ENCODE results near the gene LYZL4. TPM values are rescaled to one million over a fixed set of nuclear protein-coding genes. Genes with fewer than 3 reads are reported as not detected.

Gene LYZL4
- total RNA-seq, 1 experiment from 2014 or later, result not detected

GRCh38 chr3:42397644-42398043, 12.8 kb downstream of the LYZL4 start:
- Histone ChIP-seq H3K36me3 (ENCODE audit: control insufficient read depth in 1 of 2, insufficient read depth in 2 of 2, low read length in 2 of 2) (no peaks in the 10 kb centered on the region), H3K27ac (ENCODE audit: low read depth, low read length) (no peak overlapping the region), H2AFZ (ENCODE audit: low read depth, low read length, poor library complexity, severe bottlenecking) (no peak overlapping the region), H3K4me2 (ENCODE audit: low read length) (no peak overlapping the region), H3K9me2 (ENCODE audit: insufficient read depth) (no peaks in the 10 kb centered on the region), H3K9ac (ENCODE audit: low read length) (no peak overlapping the region), H3K27me3 (ENCODE audit: insufficient read depth, low read length) (no peaks in the 10 kb centered on the region), H3K4me1 (ENCODE audit: control insufficient read depth in 1 of 2, insufficient read depth in 2 of 2, low read length in 2 of 2) (no peaks in the 10 kb centered on the region), H4K20me1 (ENCODE audit: insufficient read depth) (no peaks in the 10 kb centered on the region; the same call in 1 of the 2 replicates), H3K4me3 (replicated peaks in 1 of 2; ENCODE audit: low read depth in 1 of 2, low read length in 2 of 2) (no peak overlapping the region), H3K79me2 (ENCODE audit: insufficient read depth, low read length) (no peaks in the 10 kb centered on the region), H3K9me3 (ENCODE audit: control insufficient read depth in 1 of 2, insufficient read depth in 1 of 2, low read depth in 1 of 2, low read length in 2 of 2) (no peaks in the 10 kb centered on the region)
- CTCF ChIA-PET, result no interaction called here
- DNase-seq (ENCODE audit: low read depth, low spot score), result no peak
- TF ChIP-seq POLR2AphosphoS5 (IDR thresholded peaks at IDR 0.05; ENCODE audit: low read depth, low read length) (no peak), SRF (IDR thresholded peaks at IDR 0.05; ENCODE audit: low read depth) (no peak), ZNF274 (IDR thresholded peaks at IDR 0.05; ENCODE audit: low read depth, low read length) (no peak), CEBPB (IDR thresholded peaks at IDR 0.05; ENCODE audit: low read depth) (no peak), SIN3A (IDR thresholded peaks at IDR 0.05; ENCODE audit: low read depth) (no peak), POLR2A (IDR thresholded peaks at IDR 0.05; ENCODE audit: borderline replicate concordance, extremely low read depth, insufficient read depth, insufficient read length) (no peak), YY1 (IDR thresholded peaks at IDR 0.05; ENCODE audit: extremely low read depth, insufficient replicate concordance, low read depth, low read length) (no peak), FOSL1 (IDR thresholded peaks at IDR 0.05; ENCODE audit: low read depth) (no peak), JUND (IDR thresholded peaks at IDR 0.05) (no peak), TCF7L2 (IDR thresholded peaks at IDR 0.05; ENCODE audit: borderline replicate concordance, extremely low read depth, insufficient read depth, insufficient read length) (no peak)
- ATAC-seq, result no peak
- BruUV-seq (replicated peaks), result no TSS peak
- RAD21 ChIA-PET (ENCODE audit: low non-redundant PET in 1 of 2, low total read pairs in 2 of 2, uncharacterized antibody in 2 of 2, unreplicated experiment in 2 of 2), result no interaction called here
- intact Hi-C loops (cut with micrococcal nuclease), result no loop called here
- POLR2A ChIA-PET, result interaction anchor here (1.2 kb wide), 1 partner anchor 10 kb away, joined by 3 read pairs; no protein-coding TSS in a partner anchor

- Histone ChIP-seq H3K9ac (ENCODE audit: low read length) (no peak overlapping the region), H3K4me3 (replicated peaks in 1 of 2; ENCODE audit: low read depth in 1 of 2, low read length in 2 of 2) (no peak overlapping the region), H3K9me3 (ENCODE audit: control insufficient read depth in 1 of 2, insufficient read depth in 1 of 2, low read depth in 1 of 2, low read length in 2 of 2) (no peaks in the 10 kb centered on the region), H3K79me2 (ENCODE audit: insufficient read depth, low read length) (no peaks in the 10 kb centered on the region), H2AFZ (ENCODE audit: low read depth, low read length, poor library complexity, severe bottlenecking) (no peak overlapping the region), H3K27ac (ENCODE audit: low read depth, low read length) (no peak overlapping the region), H3K4me1 (ENCODE audit: control insufficient read depth in 1 of 2, insufficient read depth in 2 of 2, low read length in 2 of 2) (no peaks in the 10 kb centered on the region), H3K4me2 (ENCODE audit: low read length) (no peak overlapping the region), H3K9me2 (ENCODE audit: insufficient read depth) (no peaks in the 10 kb centered on the region), H3K36me3 (ENCODE audit: control insufficient read depth in 1 of 2, insufficient read depth in 2 of 2, low read length in 2 of 2) (no peaks in the 10 kb centered on the region), H4K20me1 (ENCODE audit: insufficient read depth) (no peaks in the 10 kb centered on the region; the same call in 1 of the 2 replicates), H3K27me3 (ENCODE audit: insufficient read depth, low read length) (no peaks in the 10 kb centered on the region)
- intact Hi-C loops (cut with micrococcal nuclease), result no loop called here
- no peak for DNase-seq (ENCODE audit: low read depth, low spot score)
- no TSS peak for BruUV-seq (replicated peaks)
- POLR2A ChIA-PET, result no interaction called here
- CTCF ChIA-PET, result no interaction called here
- no peak for ATAC-seq
- RAD21 ChIA-PET (ENCODE audit: low non-redundant PET in 1 of 2, low total read pairs in 2 of 2, uncharacterized antibody in 2 of 2, unreplicated experiment in 2 of 2), result no interaction called here
- no peak for TF ChIP-seq POLR2A (IDR thresholded peaks at IDR 0.05; ENCODE audit: borderline replicate concordance, extremely low read depth, insufficient read depth, insufficient read length)
- TF ChIP-seq ELF1 (IDR thresholded peaks at IDR 0.05; ENCODE audit: borderline replicate concordance, low read depth), result no peak
- TF ChIP-seq YY1 (IDR thresholded peaks at IDR 0.05; ENCODE audit: extremely low read depth, insufficient replicate concordance, low read depth, low read length), result no peak
- TF ChIP-seq POLR2AphosphoS5 (IDR thresholded peaks at IDR 0.05; ENCODE audit: low read depth, low read length), result no peak
- TF ChIP-seq SP1 (IDR thresholded peaks at IDR 0.05; ENCODE audit: low read depth), result no peak
- no peak for TF ChIP-seq TCF7L2 (IDR thresholded peaks at IDR 0.05; ENCODE audit: borderline replicate concordance, extremely low read depth, insufficient read depth, insufficient read length)
- TF ChIP-seq, protein P1, sequence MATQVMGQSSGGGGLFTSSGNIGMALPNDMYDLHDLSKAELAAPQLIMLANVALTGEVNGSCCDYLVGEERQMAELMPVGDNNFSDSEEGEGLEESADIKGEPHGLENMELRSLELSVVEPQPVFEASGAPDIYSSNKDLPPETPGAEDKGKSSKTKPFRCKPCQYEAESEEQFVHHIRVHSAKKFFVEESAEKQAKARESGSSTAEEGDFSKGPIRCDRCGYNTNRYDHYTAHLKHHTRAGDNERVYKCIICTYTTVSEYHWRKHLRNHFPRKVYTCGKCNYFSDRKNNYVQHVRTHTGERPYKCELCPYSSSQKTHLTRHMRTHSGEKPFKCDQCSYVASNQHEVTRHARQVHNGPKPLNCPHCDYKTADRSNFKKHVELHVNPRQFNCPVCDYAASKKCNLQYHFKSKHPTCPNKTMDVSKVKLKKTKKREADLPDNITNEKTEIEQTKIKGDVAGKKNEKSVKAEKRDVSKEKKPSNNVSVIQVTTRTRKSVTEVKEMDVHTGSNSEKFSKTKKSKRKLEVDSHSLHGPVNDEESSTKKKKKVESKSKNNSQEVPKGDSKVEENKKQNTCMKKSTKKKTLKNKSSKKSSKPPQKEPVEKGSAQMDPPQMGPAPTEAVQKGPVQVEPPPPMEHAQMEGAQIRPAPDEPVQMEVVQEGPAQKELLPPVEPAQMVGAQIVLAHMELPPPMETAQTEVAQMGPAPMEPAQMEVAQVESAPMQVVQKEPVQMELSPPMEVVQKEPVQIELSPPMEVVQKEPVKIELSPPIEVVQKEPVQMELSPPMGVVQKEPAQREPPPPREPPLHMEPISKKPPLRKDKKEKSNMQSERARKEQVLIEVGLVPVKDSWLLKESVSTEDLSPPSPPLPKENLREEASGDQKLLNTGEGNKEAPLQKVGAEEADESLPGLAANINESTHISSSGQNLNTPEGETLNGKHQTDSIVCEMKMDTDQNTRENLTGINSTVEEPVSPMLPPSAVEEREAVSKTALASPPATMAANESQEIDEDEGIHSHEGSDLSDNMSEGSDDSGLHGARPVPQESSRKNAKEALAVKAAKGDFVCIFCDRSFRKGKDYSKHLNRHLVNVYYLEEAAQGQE (IDR thresholded peaks at IDR 0.05; ENCODE audit: low read depth), result no peak
- TF ChIP-seq, protein P2, sequence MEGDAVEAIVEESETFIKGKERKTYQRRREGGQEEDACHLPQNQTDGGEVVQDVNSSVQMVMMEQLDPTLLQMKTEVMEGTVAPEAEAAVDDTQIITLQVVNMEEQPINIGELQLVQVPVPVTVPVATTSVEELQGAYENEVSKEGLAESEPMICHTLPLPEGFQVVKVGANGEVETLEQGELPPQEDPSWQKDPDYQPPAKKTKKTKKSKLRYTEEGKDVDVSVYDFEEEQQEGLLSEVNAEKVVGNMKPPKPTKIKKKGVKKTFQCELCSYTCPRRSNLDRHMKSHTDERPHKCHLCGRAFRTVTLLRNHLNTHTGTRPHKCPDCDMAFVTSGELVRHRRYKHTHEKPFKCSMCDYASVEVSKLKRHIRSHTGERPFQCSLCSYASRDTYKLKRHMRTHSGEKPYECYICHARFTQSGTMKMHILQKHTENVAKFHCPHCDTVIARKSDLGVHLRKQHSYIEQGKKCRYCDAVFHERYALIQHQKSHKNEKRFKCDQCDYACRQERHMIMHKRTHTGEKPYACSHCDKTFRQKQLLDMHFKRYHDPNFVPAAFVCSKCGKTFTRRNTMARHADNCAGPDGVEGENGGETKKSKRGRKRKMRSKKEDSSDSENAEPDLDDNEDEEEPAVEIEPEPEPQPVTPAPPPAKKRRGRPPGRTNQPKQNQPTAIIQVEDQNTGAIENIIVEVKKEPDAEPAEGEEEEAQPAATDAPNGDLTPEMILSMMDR (IDR thresholded peaks at IDR 0.05 in 2 of 3, conservative IDR thresholded peaks at IDR 0.05 in 1 of 3; ENCODE audit: borderline replicate concordance in 1 of 3, insufficient read depth in 1 of 3, low read depth in 2 of 3, low read length in 2 of 3), result no peak
- TF ChIP-seq ZFX (IDR thresholded peaks at IDR 0.05), result no peak
Measured at GRCh38 chr3:42394579-42395288, 15.7 kb downstream of the LYZL4 start.
